RPMI7951 (cell line): ENCODE results near the gene ACTRT2. TPM values are rescaled to one million over a fixed set of nuclear protein-coding genes. Genes with fewer than 3 reads are reported as not detected.

ENCODE experiments used
- DNase-seq: peaks from one replicate; pipeline ENCODE4 v3.0.0-alpha.2; 2012; ENCODE audit warnings: low read depth
- total RNA-seq: library from RNA; depleted of rRNA; stranded (reverse); fragments of >200 nt; shearing (Covaris generic); gene quantifications from 2 replicates; pipeline ENCODE4 v1.2.3, GENCODE V29; 2014

The ACTRT2 gene
- total RNA-seq, 1 experiment from 2014 or later, result not detected

DNA sequence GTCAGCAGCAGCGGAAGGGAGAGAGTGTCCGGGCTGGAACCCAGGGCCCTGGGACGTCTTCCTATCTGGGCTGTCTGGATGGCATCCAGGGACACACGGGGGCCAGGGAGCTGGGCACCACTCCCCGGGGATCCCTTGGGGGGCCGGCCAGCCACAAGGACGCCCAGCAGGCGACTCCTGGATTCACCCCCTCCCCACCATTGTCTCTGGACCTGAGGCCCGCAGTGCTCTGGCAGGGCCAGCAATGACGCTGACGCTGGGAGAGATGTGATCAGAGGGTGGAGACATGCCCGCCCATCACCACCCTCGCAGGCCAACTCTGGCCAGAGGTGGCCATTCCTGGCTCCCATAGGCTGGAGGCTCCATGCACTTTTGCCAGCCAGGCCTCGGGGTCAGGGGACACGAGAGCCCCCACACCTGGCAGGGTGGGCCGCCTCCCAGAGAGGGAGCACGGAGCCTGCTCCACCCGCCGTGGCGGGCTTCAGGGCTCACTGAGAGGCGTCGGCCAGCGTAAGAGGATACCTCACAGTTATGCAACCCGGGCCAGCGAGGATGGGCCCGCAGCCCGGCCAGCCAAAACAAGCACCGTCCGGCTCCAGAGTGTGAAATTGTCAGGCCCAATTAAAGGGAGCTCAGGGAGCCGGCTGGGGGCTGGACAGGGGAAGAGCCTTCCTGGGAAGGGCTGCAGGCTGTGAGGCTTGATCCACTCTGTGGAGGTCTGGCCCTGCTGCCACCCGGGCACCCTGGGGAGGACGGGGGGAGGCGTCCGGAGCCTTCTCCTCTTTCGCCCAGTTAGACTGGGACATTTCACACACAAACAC is 10.3 kb downstream of the ACTRT2 start:
- no peak for DNase-seq

DNA sequence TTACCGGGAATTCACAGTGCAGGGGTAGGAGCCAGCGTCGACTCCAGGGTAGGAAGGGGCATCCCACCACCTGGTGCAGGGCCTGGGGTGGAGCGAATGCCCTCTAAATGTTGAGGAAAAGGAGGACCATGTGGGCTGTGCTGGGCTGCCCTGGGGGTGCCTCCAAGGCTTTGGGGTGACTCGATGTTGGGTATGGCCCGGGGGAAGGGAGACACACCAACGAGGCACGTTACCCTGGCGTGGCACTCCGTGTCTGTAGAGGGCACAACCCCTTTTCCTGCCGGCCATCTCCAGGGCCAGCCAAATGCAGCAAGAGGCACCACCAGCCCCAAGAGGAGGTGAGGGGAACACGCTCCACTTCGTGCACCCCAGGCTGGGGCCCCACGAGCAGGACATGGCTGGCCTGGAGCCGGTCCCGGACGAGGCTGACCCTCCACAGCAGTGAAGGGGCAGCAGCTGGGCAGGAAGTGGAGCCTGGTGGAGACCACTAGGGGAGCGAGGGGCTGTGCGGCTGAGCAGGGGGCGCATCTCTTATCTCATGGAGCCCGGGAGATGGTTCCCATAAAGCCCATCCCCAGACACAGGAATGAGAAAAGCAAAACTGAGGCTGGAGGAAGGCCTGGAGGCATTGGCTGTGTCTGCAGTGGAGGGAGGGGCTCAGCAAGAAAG is 11.2 kb downstream of the ACTRT2 start:
- no peak for DNase-seq

DNA sequence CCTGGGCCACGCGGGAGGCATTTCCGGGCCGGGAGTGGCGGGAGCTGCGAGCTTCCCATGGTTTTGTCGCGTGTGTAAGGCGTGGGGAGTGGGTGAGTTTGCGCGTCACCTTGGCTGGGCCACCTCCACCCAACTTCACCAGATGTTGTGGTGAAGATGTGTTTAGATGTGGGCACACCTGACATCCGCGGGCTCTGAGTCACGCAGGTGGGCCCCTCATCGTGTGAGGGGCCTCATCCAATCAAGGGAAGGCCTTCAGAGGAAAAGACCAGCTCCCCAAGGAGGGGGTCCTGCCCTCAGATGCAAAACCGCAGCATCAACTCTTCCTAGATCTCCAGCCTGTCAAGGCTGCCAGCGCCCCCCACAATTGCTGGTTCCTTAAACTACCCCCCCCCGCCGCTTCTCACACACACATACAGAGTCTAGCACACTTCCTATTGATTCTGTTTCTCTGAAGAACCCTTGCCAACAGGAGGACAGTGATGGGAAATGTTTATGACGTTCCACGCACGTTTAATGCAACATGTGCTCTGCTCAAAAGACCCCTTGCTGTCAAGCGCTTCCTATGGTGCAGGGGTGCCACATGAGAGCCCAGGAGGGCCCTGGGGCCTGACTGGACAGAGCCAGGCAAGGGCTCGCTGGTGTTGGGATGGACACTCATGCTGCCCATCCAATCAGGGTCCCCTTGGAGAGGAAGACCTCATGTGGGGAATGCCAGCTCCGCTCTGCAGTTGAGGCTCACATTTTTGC is 11.9 kb downstream of the ACTRT2 start:
- no peak for DNase-seq

DNA sequence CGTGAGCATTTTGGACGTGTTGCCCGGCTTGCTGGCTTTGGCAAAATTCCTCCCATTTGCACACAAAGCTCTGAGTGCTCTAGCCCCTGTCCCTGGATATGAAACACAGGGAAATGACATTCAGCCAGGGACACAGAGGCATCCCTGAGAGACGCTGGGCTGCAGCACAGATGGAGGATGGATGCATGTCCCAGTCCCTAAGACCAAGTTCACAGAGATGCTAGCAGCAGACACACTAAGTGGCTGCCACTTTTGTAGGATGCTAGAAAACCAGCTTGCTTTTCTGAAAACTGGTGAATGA is 12.5 kb downstream of the ACTRT2 start:
- DNase-seq, result no peak

DNA sequence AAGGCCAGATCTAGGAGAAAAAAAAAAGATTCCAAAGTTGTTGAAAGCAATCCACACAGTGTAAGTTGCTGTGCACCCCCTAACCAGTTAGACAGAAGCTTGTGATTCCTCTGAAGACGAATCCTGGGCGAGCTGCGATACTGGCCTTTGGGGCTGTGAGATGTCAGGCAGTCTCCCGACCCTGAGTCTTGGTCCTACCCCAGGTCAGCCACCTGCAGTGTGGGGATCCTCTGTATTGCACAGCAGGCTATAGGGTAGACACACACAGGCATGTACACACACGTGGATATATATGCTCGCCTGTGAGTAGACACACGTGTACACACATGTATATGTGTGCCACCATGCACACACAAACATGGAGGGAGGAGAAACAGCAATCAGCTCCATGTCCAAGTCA is 12.9 kb downstream of the ACTRT2 start:
- no peak for DNase-seq

DNA sequence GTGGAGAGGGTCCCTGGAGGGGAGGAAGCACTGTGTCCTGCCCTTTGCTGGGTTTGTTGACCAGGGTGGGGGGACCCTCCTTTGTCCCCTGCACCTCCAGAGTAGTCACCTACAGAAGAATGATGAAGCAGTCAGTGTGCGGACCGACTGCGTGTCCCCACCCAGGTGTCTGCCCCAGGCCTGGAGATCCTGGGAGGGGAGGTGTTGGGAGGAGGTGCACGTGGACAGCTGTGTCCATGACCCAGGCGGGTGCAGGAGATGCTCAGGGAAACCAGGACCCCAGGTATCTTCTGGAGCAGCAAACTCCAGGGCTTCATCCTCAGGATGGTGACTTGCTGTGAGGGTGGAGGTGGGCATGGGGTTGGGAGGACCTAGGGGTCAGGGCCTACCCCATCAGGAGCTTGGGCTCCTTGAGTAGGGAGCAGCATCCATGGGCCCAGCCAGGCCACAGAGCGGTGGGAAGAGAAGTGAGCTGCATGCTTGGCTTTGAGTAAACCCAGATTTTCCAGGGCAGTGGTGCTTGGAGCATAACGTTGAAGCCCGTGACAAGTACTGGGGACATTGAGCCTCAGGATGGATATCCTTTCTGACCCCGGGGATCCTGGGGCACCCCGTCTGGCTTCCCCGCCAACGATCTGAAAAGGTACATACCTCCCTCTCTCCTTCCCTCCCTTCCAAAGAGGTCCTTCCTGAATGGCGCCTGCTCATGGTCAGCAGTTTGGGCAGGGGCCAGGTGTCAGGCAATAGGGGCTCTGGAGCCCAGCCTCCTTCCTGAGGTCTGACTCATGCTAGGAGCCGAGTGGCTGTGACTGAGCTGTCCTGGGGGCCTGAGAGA is 13.7 kb downstream of the ACTRT2 start:
- DNase-seq, result no peak

DNA sequence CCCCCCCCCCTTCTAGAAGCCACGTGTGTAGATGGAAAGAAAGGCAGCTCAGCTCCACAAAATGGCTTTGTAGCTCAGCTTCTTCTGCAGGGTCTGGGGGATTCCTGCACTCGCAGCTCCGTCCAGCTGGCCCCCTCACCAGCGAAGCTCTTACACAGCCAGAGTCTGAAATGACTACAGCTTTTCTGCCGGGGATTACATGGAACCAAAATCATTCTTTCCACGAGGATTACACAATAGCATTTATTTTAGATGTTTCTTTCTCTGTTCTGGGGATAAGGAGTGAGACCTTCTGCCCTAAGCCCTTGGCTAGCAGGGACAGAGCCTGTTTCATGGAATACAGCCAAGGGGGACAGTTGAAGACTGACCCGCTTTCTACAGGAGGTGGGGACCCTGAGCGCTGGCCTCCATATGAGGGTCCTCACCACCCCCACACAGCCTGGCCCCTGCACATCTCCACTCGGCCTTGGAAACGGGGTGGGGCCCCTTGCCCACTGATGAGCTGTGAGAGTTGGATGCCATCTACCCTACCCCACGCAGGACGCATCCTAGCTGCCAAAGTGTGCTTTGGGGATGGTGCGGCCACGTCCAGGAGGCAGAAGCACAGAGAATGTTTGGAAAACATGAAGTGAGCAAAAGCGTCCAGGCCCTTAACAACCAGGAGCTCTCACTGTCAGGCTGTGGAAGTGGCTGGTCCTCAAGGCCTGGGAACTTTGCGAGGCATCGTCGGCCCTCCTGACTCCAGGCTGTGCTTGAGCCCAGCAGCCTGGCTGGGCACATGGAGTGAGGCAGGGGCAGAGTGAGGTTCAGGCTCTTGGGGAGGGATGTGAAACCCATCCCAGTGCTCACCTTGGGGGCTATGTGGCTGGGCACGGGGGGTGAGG is 14.5 kb downstream of the ACTRT2 start:
- no peak for DNase-seq

DNA sequence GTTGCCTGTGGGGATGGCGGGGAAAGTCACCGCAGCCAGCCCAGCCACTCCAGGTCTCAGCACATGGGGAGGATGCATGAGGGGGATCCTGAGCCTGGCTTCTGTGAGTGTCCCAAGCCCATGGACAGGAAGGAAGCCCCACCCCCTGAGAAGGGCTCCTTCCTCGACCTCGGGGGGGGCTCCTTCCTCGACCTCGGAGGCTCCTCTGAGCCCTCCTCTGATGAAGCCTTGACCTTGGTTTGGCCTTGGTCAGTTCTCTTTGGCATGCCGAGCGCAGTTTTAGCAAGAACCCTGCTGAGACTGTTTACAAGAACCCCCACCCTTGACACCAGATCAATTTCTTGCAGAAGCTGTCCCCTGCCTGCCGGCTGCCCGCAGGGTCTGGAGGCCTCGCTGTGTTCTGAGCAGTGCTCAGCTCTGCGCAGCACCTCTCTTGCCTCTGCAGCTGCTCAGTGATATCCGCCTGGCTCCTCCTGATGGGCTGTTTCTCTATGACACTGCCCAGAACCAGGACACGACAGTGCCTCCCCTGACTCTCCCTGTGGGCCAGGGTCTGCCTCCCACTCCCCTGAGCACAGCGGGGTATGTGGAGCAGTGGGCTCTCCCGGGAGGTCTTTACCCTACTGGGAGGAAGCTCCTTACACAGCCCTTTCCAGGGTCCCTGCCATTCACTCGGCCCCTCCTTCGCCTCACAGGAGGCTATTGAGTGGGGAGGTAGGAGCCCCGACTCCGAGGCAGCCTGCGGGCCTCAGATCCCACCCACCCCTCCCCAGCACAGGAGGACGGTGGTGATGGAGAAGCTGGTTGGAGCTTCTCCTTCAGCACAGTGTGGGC is 15.4 kb downstream of the ACTRT2 start:
- DNase-seq, result no peak

DNA sequence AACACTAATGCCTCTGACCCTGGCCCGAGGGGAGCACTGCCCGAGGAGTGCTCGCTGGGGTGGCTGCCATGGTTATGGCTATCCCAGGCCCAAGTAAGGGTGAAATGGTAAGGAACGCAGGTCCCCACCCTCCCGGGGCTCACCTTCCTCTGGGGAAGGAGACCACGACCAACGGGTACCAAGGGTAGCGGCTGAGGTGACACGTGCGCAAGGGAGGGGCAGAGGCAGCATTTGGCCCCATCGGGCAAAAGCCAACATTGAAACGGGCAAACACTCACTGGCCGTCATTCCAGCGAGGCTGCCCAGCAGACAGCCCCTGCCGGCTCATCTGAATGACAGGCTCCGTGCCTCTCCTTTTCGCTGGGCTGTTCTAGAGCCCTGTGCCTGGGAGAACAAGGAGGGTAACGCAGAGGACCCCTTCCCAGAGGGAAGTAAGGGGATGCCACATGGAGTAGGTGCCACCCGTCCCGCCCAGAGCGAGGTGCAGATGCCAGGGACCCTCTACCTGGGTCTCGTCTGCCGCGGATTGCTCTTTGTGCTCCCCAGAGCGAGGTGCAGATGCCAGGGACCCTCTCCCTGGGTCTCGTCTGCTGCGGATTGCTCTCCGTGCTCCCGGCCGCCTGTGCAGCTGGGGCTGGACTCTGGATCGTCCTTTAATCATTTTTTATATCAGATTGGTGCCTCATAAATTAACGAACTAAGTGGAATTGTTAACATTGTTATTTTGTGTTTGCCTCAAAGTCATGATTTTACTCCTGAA is 16.2 kb downstream of the ACTRT2 start:
- no peak for DNase-seq

DNA sequence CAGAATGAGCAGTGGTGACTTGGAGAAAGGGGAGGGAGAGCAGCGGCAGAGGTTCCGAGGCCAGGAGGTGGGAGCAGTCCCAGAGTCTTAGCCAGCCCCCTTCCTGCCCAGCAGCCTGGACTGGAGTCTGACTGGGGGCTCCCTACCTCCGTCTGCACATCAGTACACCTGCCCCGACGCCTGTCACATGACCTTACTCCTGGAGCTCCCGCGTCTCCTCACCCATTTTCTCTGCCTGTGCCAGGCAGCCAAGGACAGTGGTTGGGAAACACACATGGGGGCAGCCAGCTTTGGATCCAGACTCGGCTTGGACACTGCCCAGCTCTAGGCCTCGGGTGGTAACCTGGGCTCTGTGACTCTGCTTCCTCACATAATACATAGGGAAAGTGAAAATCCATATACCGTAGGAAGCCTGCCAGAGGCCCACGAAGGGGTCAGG is 16.9 kb downstream of the ACTRT2 start:
- DNase-seq, result no peak

DNA sequence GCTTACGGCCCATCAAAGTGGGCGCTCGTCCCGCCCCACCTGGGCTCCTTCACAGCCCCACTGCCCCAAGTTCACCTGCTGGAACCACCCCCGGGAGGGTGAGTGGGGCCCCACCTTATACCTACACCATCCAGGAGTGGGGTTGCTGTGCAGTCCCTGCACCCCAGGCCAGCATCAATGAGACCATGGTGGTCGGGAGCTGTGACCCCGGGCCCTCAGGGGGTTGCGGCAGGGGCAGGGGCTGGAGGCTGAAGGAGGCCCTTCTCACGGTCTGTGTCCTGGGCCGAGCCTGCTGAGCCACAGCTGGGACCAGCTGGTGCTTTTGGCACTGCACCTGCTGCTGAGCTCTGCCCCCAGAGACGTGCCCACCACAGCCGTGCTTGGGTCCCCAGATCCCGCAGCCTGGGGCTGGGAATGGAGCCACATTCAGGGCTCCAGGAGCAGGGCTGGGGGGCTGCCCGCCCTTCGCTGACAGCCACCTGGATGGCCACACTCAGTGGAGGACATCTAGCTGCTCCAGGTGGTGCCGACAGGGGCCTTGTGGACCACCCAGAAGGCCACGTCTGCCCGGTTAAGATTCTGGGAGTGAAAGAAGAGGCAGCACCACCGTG is 17.4 kb downstream of the ACTRT2 start:
- no peak for DNase-seq

DNA sequence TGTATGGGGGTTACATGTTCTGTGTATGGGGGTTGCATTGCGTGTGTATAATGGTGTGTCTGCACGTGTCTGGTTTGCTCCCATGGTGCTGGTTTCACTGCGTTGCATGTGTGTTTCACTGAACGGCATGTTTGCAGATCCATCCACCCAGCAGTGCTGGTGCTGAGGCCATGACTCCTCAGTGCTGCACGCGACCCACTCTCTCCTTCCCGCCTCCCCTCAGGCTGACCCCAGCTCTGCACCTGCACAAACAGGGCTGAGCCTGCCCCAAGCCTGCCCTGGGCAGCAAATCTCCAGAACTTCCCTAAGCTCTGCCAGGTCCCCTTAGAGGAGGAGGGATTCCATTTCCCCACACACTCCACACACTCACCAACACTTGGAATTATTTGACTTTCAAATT is 18.7 kb downstream of the ACTRT2 start:
- DNase-seq, result no peak

DNA sequence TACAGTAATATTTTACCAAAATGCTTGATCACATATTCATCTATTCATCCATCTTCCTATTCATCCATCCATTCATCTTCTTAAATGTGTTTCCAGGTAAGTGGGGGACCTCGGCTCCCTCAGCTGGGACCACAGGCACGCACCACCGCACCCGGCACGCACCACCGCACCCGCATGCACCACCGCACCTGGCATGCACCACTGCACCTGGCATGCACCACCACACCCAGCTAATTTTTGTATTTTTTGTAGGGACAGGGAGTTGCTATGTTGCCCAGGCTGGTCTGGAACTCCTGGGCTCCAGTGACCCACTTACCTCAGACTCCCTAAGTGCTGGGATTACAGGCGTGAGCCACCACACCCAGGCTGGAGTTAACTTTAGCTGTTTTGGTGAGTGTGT is 21.2 kb downstream of the ACTRT2 start:
- no peak for DNase-seq

DNA sequence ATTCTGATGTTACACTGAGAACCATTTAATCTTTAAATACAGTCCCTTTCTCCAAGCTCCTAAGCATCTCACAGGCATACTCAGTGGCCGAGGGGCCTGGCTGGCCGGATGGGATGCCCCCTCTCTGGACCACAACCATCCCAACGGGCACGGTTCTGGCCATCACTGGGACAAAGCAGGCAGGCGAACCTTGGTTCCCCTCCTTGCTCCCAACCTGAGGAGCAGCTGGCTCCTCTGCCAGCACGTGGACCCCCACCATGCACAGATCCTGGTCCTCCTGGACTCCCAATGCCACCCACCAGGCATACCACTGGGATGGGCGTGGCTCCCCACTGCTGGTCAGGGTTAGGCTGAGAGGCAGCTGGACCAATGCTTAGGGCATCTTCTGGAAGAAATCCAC is 27.9 kb downstream of the ACTRT2 start:
- no peak for DNase-seq

DNA sequence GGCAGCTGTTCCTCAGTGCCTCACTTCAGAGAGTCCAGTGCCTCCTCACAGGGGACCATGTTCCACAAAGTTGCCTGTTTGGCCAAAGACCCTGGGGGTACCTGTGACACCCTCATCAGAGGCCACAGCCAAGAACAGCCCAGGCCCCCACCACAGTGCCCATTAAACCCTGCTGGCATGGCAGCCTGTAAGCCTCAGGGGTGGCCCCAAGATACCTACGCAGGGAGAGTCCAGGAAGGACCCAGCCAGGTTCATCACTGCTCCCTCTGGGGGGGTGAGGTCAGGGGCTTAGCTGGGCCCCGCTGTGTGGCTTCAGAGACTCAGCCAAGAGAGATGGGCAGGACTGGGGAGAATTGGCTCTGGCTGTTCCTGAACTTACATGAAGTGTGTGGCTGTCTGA is 28.6 kb downstream of the ACTRT2 start:
- DNase-seq, result no peak

DNA sequence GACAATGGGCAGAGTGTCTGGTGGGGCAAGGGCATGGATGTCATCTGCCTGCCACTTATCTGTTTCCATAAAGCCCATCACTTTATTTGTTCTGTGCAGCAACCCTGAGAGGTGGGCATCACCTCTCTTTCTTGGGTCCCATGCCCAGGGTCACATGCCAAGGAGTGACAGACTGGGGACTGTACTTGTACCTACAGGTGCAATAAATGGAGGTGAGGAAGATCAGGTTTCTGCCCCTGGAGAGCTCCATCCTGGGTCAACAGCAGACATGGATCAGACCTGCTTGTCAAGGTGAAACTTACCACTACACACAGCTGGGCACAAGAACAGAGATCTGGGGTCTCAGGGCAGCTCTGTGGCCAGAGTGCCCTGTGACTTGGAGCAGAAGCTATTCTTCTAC is 29.3 kb downstream of the ACTRT2 start:
- no peak for DNase-seq

DNA sequence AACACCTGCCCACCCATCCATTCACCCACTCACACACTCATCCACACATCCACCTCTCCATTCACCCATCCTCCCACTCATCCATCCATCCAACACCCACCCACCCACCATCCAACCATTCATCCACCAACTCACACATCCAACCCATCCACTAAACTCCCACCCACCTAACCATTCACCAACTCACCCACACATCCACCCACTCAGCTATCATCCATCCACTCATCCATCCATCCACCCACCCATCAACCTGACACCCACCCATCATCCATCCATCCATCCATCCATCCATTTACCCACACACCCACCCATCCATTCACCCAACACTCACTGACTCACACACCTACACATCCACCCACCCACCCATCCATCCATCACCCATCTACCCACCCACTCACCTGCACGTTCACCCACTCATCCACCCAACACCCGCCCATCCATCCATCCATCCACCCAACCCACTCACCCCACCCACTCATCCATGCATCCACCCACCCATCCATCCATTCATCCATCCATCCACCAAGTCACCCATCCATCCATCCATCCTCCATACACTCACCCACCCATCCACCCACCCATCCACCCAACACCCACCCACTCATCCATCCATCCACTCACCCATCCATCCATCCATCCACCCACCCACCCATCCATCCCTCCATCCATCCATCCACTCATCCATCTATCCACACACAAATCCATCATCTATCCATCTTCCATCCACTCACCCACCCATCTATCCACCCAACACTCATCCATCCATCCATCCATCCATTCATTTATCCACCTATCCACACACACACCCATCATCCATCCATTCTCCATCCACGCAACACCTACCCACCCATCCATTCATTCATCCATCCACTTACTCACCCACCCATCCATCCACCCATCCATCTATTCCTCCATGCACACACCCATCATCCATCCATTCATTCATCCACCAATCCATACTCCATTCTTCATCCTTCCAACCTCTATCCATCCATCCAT is 30.3 kb downstream of the ACTRT2 start:
- DNase-seq, result no peak

DNA sequence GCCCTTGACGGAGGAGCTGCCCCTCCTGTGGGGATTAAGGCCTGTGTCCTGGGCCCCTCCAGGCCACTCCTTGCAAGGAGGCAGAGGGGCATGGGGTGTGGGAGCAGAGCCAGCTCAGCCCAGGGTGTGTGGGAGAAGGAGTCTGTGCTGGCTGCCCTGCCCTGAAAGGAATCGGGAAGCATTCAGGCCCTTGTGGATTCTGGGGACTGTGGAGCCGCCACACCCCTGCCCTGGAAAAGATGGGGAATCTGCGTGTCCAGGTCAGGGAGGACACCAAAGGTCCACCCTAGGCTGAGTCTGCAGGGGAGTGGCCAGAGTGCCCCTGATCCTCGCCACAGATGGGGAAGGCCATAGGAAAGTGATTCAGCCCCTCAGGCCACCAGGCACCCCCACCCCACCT is 31.2 kb downstream of the ACTRT2 start:
- no peak for DNase-seq
